SK-N-SH (cell line): ENCODE data around the gene NSMCE4A. TPM values are rescaled to one million over a fixed set of nuclear protein-coding genes. Genes with fewer than 3 reads are reported as not detected.
A peak's percentile ranks its signal among the peaks of the same experiment; 100 is the strongest.

Experiments
- CTCF ChIA-PET: fragments of 300-600, 350-600 bp; formaldehyde crosslinking; extraction: SDS; loops from one replicate; lab custom pipeline; 2021; lab: Yijun Ruan, JAX
- POLR2A ChIA-PET: fragments of 350-600 bp; sonication (Branson Sonifier 250); formaldehyde crosslinking; extraction: SDS; loops from one replicate; lab custom pipeline; 2020; ENCODE audit warnings: antibody characterized with exemption, inconsistent platforms; lab: Yijun Ruan, JAX
- DNase-seq: peaks from one replicate; pipeline ENCODE4 v3.0.0; 2012
- H2AFZ ChIP-seq: fragments of 200-600 bp; sonication (generic); 2 replicates; pipeline ENCODE4 v1.8.1; 2016; ENCODE audit warnings: antibody characterized with exemption, mild to moderate bottlenecking, low read depth
- H3F3A ChIP-seq: fragments of 200-600 bp; sonication (generic); replicated peaks from 2 replicates; pipeline ENCODE3; 2016; ENCODE audit warnings: antibody characterized with exemption, mild to moderate bottlenecking; ENCODE audit not compliant: insufficient read depth
- H3K27ac ChIP-seq, 2 experiments: fragments of 200-500 bp in 1 of 2; fragments of 200-600 bp in 1 of 2; sonication (Bioruptor generic) in 1 of 2; sonication (generic), shearing (Covaris generic) in 1 of 2; 2 replicates each; pipeline versions ENCODE4 v1.5.1 to v1.6.1; 2014 to 2016; ENCODE audit warnings: low read depth in 2 of 2, inconsistent platforms in 1 of 2, low read length in 1 of 2, mild to moderate bottlenecking in 1 of 2, mixed read lengths in 1 of 2
- H3K27me3 ChIP-seq: fragments of 200-600 bp; sonication (generic), shearing (Covaris generic); 2 replicates; pipeline ENCODE4 v1.6.1; 2016; ENCODE audit warnings: mixed run types; ENCODE audit not compliant: insufficient read depth
- H3K36me3 ChIP-seq, 2 experiments: fragments of 200-500 bp in 1 of 2; fragments of 200-600 bp in 1 of 2; sonication (Bioruptor generic) in 1 of 2; sonication (generic) in 1 of 2; replicated peaks in 1 of 2; 2 replicates each; pipeline versions ENCODE3 to v1.5.1; 2014 to 2016; ENCODE audit warnings: low read length in 1 of 2, mild to moderate bottlenecking in 1 of 2; ENCODE audit not compliant: insufficient read depth in 2 of 2, control insufficient read depth in 1 of 2
- H3K4me1 ChIP-seq, 2 experiments: fragments of 200-500 bp in 1 of 2; fragments of 200-600 bp in 1 of 2; sonication (Bioruptor generic) in 1 of 2; sonication (generic), shearing (Covaris generic) in 1 of 2; 2 replicates each; pipeline versions ENCODE4 v1.5.1 to v1.6.1; 2014 to 2016; ENCODE audit warnings: low read depth in 1 of 2, low read length in 1 of 2, mixed run types in 1 of 2; ENCODE audit not compliant: insufficient read depth in 2 of 2, control insufficient read depth in 1 of 2
- H3K4me2 ChIP-seq: fragments of 200-600 bp; sonication (generic), shearing (Covaris generic); 2 replicates; pipeline ENCODE4 v1.6.1; 2017; ENCODE audit warnings: mixed run types
- H3K4me3 ChIP-seq, 2 experiments: fragments of 200-500 bp in 1 of 2; fragments of 200-600 bp in 1 of 2; sonication (Bioruptor generic) in 1 of 2; sonication (generic), shearing (Covaris generic) in 1 of 2; 2 replicates each; pipeline versions ENCODE4 v1.5.1 to v1.8.1; 2014 to 2016; ENCODE audit warnings: low read depth in 2 of 2, inconsistent platforms in 1 of 2, low read length in 1 of 2, mild to moderate bottlenecking in 1 of 2, mixed read lengths in 1 of 2, moderate library complexity in 1 of 2
- H3K79me2 ChIP-seq: fragments of 200-600 bp; sonication (generic); 2 replicates; pipeline ENCODE4 v1.8.1; 2017; ENCODE audit warnings: mild to moderate bottlenecking; ENCODE audit not compliant: insufficient read depth
- H3K9ac ChIP-seq: fragments of 200-600 bp; sonication (generic); 2 replicates; pipeline ENCODE4 v1.6.1; 2017; ENCODE audit warnings: mixed run types
- H3K9me2 ChIP-seq: fragments of 200-600 bp; sonication (generic); 2 replicates; pipeline ENCODE4 v1.6.1; 2017; ENCODE audit warnings: mixed run types
- H3K9me3 ChIP-seq: fragments of 200-600 bp; sonication (generic); 2 replicates; pipeline ENCODE4 v1.6.1; 2017; ENCODE audit warnings: mixed run types, mild to moderate bottlenecking, moderate library complexity
- H4K20me1 ChIP-seq: fragments of 200-600 bp; sonication (generic); 2 replicates; pipeline ENCODE4 v1.6.1; 2017; ENCODE audit warnings: mild to moderate bottlenecking, mixed run types; ENCODE audit not compliant: insufficient read depth
- CTCF ChIP-seq: fragments of 200-600 bp; sonication (generic); IDR thresholded peaks from 2 replicates; pipeline ENCODE4 v1.6.1; 2017; ENCODE audit warnings: antibody characterized with exemption, mild to moderate bottlenecking, moderate library complexity
- EZH2phosphoT487 ChIP-seq: fragments of 200-600 bp; sonication (generic); IDR thresholded peaks from 2 replicates; pipeline ENCODE4 v1.6.1; 2017; ENCODE audit warnings: low read depth, mixed run types, mild to moderate bottlenecking, antibody characterized with exemption, moderate library complexity, borderline replicate concordance
- FOXJ3 ChIP-seq: sonication (generic); formaldehyde crosslinking; IDR thresholded peaks from 2 replicates; pipeline ENCODE4 v1.5.1; 2020; ENCODE audit warnings: mild to moderate bottlenecking, missing genetic modification reagents
- GABPA ChIP-seq: IDR thresholded peaks from 2 replicates; pipeline ENCODE4 v1.4.0; 2012; ENCODE audit warnings: low read depth, mild to moderate bottlenecking
- MXI1 ChIP-seq: IDR thresholded peaks from 2 replicates; pipeline ENCODE4 v1.6.1; 2012; ENCODE audit warnings: mild to moderate bottlenecking, low read depth, low read length, improper control_type of control experiment
- NFIC ChIP-seq: IDR thresholded peaks from 2 replicates; pipeline ENCODE4 v1.4.0; 2012; ENCODE audit warnings: borderline replicate concordance
- PBX3 ChIP-seq: IDR thresholded peaks from 2 replicates; pipeline ENCODE4; 2012
- POLR2AphosphoS5 ChIP-seq: IDR thresholded peaks from 2 replicates; pipeline ENCODE4 v1.6.1; 2012; ENCODE audit warnings: low read depth, low read length
- RAD21 ChIP-seq: IDR thresholded peaks from 2 replicates; pipeline ENCODE4 v1.6.1; 2012; ENCODE audit warnings: mild to moderate bottlenecking, low read length
- REST ChIP-seq: IDR thresholded peaks from 2 replicates; pipeline ENCODE4 v1.6.1; 2012; ENCODE audit warnings: mild to moderate bottlenecking, low read depth, low read length, moderate library complexity
- SIN3A ChIP-seq: IDR thresholded peaks from 2 replicates; pipeline ENCODE4 v1.6.1; 2012; ENCODE audit warnings: low read depth, mild to moderate bottlenecking, low read length, moderate library complexity, borderline replicate concordance
- SMC3 ChIP-seq: IDR thresholded peaks from 2 replicates; pipeline ENCODE4 v1.6.1; 2012; ENCODE audit warnings: low read depth, low read length, improper control_type of control experiment
- TAF1 ChIP-seq: IDR thresholded peaks from 2 replicates; pipeline ENCODE4 v1.6.1; 2012; ENCODE audit warnings: low read depth, mild to moderate bottlenecking, low read length, moderate library complexity, borderline replicate concordance
- TCF12 ChIP-seq: IDR thresholded peaks from 2 replicates; pipeline ENCODE4 v1.4.0; 2012
- USF2 ChIP-seq: fragments of 150-350 bp; IDR thresholded peaks from 2 replicates; pipeline ENCODE4 v1.6.1; 2017; ENCODE audit warnings: antibody characterized with exemption, low read length, low read depth, borderline replicate concordance
- WGBS: methylation state at CpG from one replicate; pipeline ENCODE4 v1.1.6; 2017; ENCODE audit warnings: low lambda C conversion rate; 5-methylcytosine and 5-hydroxymethylcytosine counted together
- polyA plus RNA-seq, 3 experiments: library from polyadenylated mRNA; depleted of rRNA; stranded (reverse); fragments of >200 nt; gene quantifications; 2 replicates each; pipeline ENCODE4 v1.2.3, GENCODE V29; 2012

Gene NSMCE4A
- polyA plus RNA-seq, 1 of the 3 experiments (the other 2 are of a cell fraction) = 28.5 TPM

- peak overlapping the region; percentile 97 for H3K9ac ChIP-seq
- peaks cover 65% of the 10 kb centered on the region for H3K79me2 ChIP-seq
- 1% methylated on average over 20 of the region's 20 CpGs for WGBS
- CTCF ChIA-PET = interaction anchor here (2.1 kb wide), 1 partner anchor 26 kb away, joined by 7 read pairs; no protein-coding TSS in a partner anchor
- DNase-seq = no peak
- no peaks in the 10 kb centered on the region for H4K20me1 ChIP-seq
- peaks cover 0 to 8% of the 10 kb centered on the region in 2 experiments for H3K36me3 ChIP-seq
- peaks cover 12% of the 10 kb centered on the region for H3F3A ChIP-seq
- peak overlapping the region; percentile 76 to 92 for H3K4me3 ChIP-seq
- POLR2A ChIA-PET = interaction anchor here (0.6 to 1.0 kb wide), 2 partner anchors 16 to 237 kb away, joined by 3 read pairs; no protein-coding TSS in a partner anchor
- no peaks in the 10 kb centered on the region for H3K9me2 ChIP-seq
- no peaks in the 10 kb centered on the region for H3K27me3 ChIP-seq
- peaks cover 0 to 12% of the 10 kb centered on the region in 2 experiments; a peak in 2 of 4 replicates for H3K4me1 ChIP-seq
- peak overlapping the region; percentile 88 to 98 for H3K27ac ChIP-seq
- H2AFZ ChIP-seq = peak overlapping the region; percentile 82
- peak overlapping the region; percentile 92 for H3K4me2 ChIP-seq
- peak; percentile 34; the same call in 1 of the 2 replicates for TF ChIP-seq GABPA
- no peak for TF ChIP-seq SIN3A
- no peak for TF ChIP-seq POLR2AphosphoS5
- H3K9me3 ChIP-seq = no peaks in the 10 kb centered on the region
Measured at GRCh38 chr10:121926671-121927317, 48.2 kb downstream of the NSMCE4A start.

- peaks cover 0 to 9% of the 10 kb centered on the region in 2 experiments for H3K36me3 ChIP-seq
- no peak for DNase-seq
- WGBS = 55% methylated on average over 4 of the region's 4 CpGs
- no peaks in the 10 kb centered on the region for H3K27me3 ChIP-seq
- CTCF ChIA-PET = interaction anchor here (0.6 to 1.5 kb wide), 2 partner anchors 25 to 59 kb away, joined by 3 to 5 read pairs; no protein-coding TSS in a partner anchor
- H3K4me1 ChIP-seq = peaks cover 0 to 14% of the 10 kb centered on the region in 2 experiments; a peak in 2 of 4 replicates
- TF ChIP-seq EZH2phosphoT487 = no peak
- TF ChIP-seq TCF12 = no peak
- no peak for TF ChIP-seq MXI1
- TF ChIP-seq SIN3A = no peak
- TF ChIP-seq TAF1 = no peak
- no peak for TF ChIP-seq RAD21
- no peak for TF ChIP-seq NFIC
- TF ChIP-seq USF2 = no peak
- no peak for TF ChIP-seq CTCF
- TF ChIP-seq SMC3 = no peak
- no peak for TF ChIP-seq REST
- no peak for TF ChIP-seq FOXJ3 (CRISPR knock-in tag)
- TF ChIP-seq PBX3 = no peak
- H3K27ac ChIP-seq = peak overlapping the region; percentile 88 to 98; a peak in 3 of 4 replicates
- no peak overlapping the region; the same call in 1 of the 2 replicates for H3K9ac ChIP-seq
- no peaks in the 10 kb centered on the region for H3K9me3 ChIP-seq
- peaks cover 68% of the 10 kb centered on the region for H3K79me2 ChIP-seq
- H3K4me3 ChIP-seq = peak overlapping the region; percentile 76 to 92
- POLR2A ChIA-PET = no interaction called here
- no peaks in the 10 kb centered on the region for H4K20me1 ChIP-seq
- peak overlapping the region; percentile 92 for H3K4me2 ChIP-seq
- no peaks in the 10 kb centered on the region for H3K9me2 ChIP-seq
- H3F3A ChIP-seq = peaks cover 12% of the 10 kb centered on the region
- 0 out of 2 replicates have a peak overlapping the region, but pooled peaks have one; percentile 82 for H2AFZ ChIP-seq
Measured at GRCh38 chr10:121926157-121926556, 48.9 kb downstream of the NSMCE4A start.
